Measurements from ENCODE around the gene ZHX3.

DNA sequence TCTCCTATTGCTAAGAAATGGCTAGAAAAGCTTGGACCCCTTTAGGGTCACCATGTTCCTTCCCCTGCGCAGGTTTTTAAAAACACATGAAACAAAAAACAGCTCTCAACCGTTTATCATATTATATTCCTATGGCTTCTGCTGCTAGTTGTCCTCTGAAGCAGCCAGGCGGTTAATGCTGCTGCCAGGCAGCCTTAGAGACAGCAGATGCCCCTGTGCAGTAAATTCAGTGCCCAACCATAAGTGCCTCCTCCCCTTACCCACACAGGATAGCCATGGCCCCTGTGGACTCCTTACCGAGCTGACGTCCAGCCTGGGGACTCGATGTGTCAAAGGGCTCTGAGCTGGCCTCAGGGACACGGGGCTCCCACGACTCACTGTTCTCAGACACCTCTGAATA, 115.8 kb downstream of the ZHX3 start:
- TF ChIP-seq, protein P1, sequence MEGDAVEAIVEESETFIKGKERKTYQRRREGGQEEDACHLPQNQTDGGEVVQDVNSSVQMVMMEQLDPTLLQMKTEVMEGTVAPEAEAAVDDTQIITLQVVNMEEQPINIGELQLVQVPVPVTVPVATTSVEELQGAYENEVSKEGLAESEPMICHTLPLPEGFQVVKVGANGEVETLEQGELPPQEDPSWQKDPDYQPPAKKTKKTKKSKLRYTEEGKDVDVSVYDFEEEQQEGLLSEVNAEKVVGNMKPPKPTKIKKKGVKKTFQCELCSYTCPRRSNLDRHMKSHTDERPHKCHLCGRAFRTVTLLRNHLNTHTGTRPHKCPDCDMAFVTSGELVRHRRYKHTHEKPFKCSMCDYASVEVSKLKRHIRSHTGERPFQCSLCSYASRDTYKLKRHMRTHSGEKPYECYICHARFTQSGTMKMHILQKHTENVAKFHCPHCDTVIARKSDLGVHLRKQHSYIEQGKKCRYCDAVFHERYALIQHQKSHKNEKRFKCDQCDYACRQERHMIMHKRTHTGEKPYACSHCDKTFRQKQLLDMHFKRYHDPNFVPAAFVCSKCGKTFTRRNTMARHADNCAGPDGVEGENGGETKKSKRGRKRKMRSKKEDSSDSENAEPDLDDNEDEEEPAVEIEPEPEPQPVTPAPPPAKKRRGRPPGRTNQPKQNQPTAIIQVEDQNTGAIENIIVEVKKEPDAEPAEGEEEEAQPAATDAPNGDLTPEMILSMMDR (conservative IDR thresholded peaks at IDR 0.05; ENCODE audit: low read depth, low read length) = no peak
- TF ChIP-seq FOS (IDR thresholded peaks at IDR 0.05; ENCODE audit: low read depth, low read length) (no peak), POLR2A (IDR thresholded peaks at IDR 0.05; ENCODE audit: low read depth, low read length) (no peak), RFX5 (IDR thresholded peaks at IDR 0.05; ENCODE audit: low read depth, low read length) (no peak), MXI1 (IDR thresholded peaks at IDR 0.05; ENCODE audit: borderline replicate concordance, low read depth, low read length) (no peak), SMC3 (IDR thresholded peaks at IDR 0.05; ENCODE audit: low read depth, low read length) (no peak), CEBPB (IDR thresholded peaks at IDR 0.05; ENCODE audit: low read depth, low read length) (no peak), CHD1 (IDR thresholded peaks at IDR 0.05; ENCODE audit: low read depth, low read length) (no peak), RAD21 (IDR thresholded peaks at IDR 0.05; ENCODE audit: low read length) (no peak)
- TF ChIP-seq, protein P2, sequence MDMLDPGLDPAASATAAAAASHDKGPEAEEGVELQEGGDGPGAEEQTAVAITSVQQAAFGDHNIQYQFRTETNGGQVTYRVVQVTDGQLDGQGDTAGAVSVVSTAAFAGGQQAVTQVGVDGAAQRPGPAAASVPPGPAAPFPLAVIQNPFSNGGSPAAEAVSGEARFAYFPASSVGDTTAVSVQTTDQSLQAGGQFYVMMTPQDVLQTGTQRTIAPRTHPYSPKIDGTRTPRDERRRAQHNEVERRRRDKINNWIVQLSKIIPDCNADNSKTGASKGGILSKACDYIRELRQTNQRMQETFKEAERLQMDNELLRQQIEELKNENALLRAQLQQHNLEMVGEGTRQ (IDR thresholded peaks at IDR 0.05; ENCODE audit: low read depth, low read length) = no peak
